CD4-positive, CD25-positive, alpha-beta regulatory T cell (primary cell): ENCODE results near the gene NPAS2. TPM values are rescaled to one million over a fixed set of nuclear protein-coding genes. Genes with fewer than 3 reads are reported as not detected.
A peak's percentile ranks its signal among the peaks of the same experiment; 100 is the strongest.

Experiments used
- ATAC-seq, 2 donors: fragments of 150-1000 bp; cut with Tn5 transposase; one replicate each; pipeline ENCODE4 v1.10.0; 2021; ENCODE audit warnings: low read depth in 2 of 2, moderate number of reproducible peaks in 2 of 2, moderate library complexity in 1 of 2
- DNase-seq, 3 donors: peaks; one replicate each; pipeline versions ENCODE4 v3.0.0 to v3.0.0-alpha.2; 2012 to 2022; ENCODE audit warnings: mixed read lengths in 1 of 3
- H3K27ac ChIP-seq: one replicate; pipeline ENCODE4 v1.7.0; 2013; ENCODE audit warnings: mild to moderate bottlenecking, low read length; ENCODE audit not compliant: insufficient read depth, poor library complexity, severe bottlenecking
- H3K27me3 ChIP-seq: one replicate; pipeline ENCODE4 v1.7.0; 2013; ENCODE audit warnings: low read length; ENCODE audit not compliant: control insufficient read depth, insufficient read depth
- H3K36me3 ChIP-seq: one replicate; pipeline ENCODE4 v1.7.0; 2013; ENCODE audit warnings: mild to moderate bottlenecking, low read length, moderate library complexity; ENCODE audit not compliant: control insufficient read depth, insufficient read depth
- H3K4me1 ChIP-seq: 2 replicates; pipeline ENCODE4 v1.7.0; 2013; ENCODE audit warnings: mild to moderate bottlenecking, low read length; ENCODE audit not compliant: insufficient read depth, control insufficient read depth, poor library complexity, severe bottlenecking
- H3K4me3 ChIP-seq: one replicate; pipeline ENCODE4 v1.7.0; 2013; ENCODE audit warnings: low read depth, mild to moderate bottlenecking, low read length, moderate library complexity
- H3K9me3 ChIP-seq, 2 experiments: 1 replicate in 1 of 2; 2 replicates in 1 of 2; pipeline ENCODE4 v1.7.0; 2013; ENCODE audit warnings: low read length in 2 of 2, mild to moderate bottlenecking in 1 of 2, moderate library complexity in 1 of 2; ENCODE audit not compliant: control insufficient read depth in 2 of 2
- H3K27ac Mint-ChIP-seq, 3 donors: one replicate each; pipeline ENCODE4 v1.8.0; 2020 to 2022; ENCODE audit warnings: mild to moderate bottlenecking in 3 of 3, mixed read lengths in 3 of 3, moderate library complexity in 2 of 3
- H3K27me3 Mint-ChIP-seq: one replicate; pipeline ENCODE4 v1.8.0; 2022; ENCODE audit warnings: mild to moderate bottlenecking, mixed read lengths
- H3K36me3 Mint-ChIP-seq: one replicate; pipeline ENCODE4 v1.8.0; 2020; ENCODE audit warnings: mixed read lengths
- H3K4me1 Mint-ChIP-seq, 4 donors: one replicate each; pipeline ENCODE4 v1.8.0; 2020 to 2022; ENCODE audit warnings: mixed read lengths in 4 of 4, mild to moderate bottlenecking in 1 of 4
- H3K4me3 Mint-ChIP-seq, 4 donors: one replicate each; pipeline ENCODE4 v1.8.0; 2020 to 2022; ENCODE audit warnings: mild to moderate bottlenecking in 4 of 4, mixed read lengths in 4 of 4, moderate library complexity in 3 of 4
- H3K9me3 Mint-ChIP-seq, 7 donors: one replicate each; pipeline ENCODE4 v1.8.0; 2020 to 2022; ENCODE audit warnings: mixed read lengths in 7 of 7, mild to moderate bottlenecking in 3 of 7, moderate library complexity in 2 of 7
- polyA plus RNA-seq, 4 donors: library from polyadenylated mRNA; unstranded; fragments of 300-500 nt; fragmentation: Illumina TruSeq; gene quantifications; one replicate each; pipeline ENCODE4 v1.2.3, GENCODE V29; 2021
- total RNA-seq: library from RNA; stranded (reverse); gene quantifications from one replicate; pipeline ENCODE4 v1.2.3, GENCODE V29; 2022

The NPAS2 gene
- total and polyA plus RNA-seq, 5 donors from 2014 or later = 0.22 to 0.72 (median 0.54) TPM; not detected in 1

DNA sequence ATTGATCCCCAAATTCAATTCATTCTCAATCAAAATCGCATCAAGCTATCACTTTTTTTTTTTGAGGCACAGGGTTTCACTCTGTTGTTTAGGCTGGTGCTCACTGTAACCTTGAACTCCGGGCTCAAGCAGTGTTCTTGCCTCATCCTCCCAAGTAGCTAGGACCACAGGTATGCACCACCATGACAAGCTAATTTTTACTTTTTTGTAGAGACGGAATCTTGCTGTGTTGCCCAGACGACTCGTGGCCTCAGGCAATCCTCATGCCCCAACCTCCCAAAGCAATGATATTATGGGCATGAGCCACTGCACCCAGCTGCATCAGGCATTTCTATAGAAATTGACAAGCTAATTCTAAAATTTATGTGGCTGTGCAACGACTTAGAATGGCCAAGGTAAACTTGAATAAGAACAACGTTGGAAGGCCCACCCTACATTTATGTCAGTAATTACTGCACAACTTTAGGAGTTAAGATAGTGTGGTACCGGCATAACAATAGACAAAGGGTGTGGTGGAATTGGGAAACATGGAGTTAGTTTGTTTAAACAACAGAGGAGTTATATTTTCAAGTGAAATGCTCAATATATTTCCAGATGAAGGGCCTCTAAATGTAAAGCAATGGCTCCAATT is 78.2 kb downstream of the NPAS2 start:
- Histone ChIP-seq H3K36me3 (no peaks in the 10 kb centered on the region), H3K9me3 (no peaks in the 10 kb centered on the region), H3K4me3 (no peak overlapping the region), H3K27me3 (peaks cover 5% of the 10 kb centered on the region), H3K27ac (no peak overlapping the region), H3K4me1 (no peaks in the 10 kb centered on the region)
- Mint-ChIP-seq H3K4me1 (no peaks in the 10 kb centered on the region), H3K9me3 (peaks cover 0 to 5% (median 1%) of the 10 kb centered on the region in 7 donors), H3K36me3 (no peaks in the 10 kb centered on the region), H3K27ac (no peak overlapping the region), H3K27me3 (peaks cover 22% of the 10 kb centered on the region), H3K4me3 (no peak overlapping the region)
- no peak for DNase-seq
- no peak for ATAC-seq

DNA sequence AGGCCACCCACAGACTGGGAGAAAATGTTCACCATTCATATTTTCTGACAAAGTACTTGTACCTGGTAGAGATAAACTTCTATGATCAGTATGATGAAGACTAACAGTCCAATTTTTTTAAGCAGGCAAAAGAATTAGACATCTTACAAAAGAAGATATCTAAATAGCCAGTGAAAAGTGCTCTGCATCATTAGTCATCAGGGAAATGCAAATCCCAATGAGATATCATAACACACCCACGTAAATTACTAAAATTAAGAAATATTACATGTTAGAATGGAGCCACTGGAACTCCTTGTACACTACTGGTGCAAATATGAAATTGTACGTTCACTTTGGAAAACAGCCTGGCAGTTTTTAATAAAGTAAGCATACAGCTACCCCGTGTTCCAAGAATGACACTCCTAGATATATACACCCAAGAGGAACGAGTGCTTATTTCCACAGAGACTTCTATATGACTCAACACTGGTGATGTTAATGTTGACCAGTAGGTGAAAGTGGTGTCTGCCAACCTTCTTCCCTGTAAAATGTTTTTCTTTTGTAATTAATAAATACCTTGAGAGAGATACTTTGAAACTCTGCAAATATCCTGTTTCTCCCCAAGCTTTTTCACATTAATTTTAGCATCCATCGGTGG is 80.3 kb downstream of the NPAS2 start:
- H3K9me3 Mint-ChIP-seq = peaks cover 0 to 5% (median 1%) of the 10 kb centered on the region in 7 donors
- Histone ChIP-seq H3K27me3 (peaks cover 5% of the 10 kb centered on the region), H3K27ac (no peak overlapping the region), H3K9me3 (no peaks in the 10 kb centered on the region), H3K4me1 (no peaks in the 10 kb centered on the region), H3K36me3 (no peaks in the 10 kb centered on the region), H3K4me3 (no peak overlapping the region)
- ATAC-seq (no peak), DNase-seq (no peak)
- no peaks in the 10 kb centered on the region for H3K4me1 Mint-ChIP-seq
- no peaks in the 10 kb centered on the region for H3K36me3 Mint-ChIP-seq
- H3K27me3 Mint-ChIP-seq = peaks cover 22% of the 10 kb centered on the region
- no peak overlapping the region for H3K27ac Mint-ChIP-seq
- H3K4me3 Mint-ChIP-seq = no peak overlapping the region

DNA sequence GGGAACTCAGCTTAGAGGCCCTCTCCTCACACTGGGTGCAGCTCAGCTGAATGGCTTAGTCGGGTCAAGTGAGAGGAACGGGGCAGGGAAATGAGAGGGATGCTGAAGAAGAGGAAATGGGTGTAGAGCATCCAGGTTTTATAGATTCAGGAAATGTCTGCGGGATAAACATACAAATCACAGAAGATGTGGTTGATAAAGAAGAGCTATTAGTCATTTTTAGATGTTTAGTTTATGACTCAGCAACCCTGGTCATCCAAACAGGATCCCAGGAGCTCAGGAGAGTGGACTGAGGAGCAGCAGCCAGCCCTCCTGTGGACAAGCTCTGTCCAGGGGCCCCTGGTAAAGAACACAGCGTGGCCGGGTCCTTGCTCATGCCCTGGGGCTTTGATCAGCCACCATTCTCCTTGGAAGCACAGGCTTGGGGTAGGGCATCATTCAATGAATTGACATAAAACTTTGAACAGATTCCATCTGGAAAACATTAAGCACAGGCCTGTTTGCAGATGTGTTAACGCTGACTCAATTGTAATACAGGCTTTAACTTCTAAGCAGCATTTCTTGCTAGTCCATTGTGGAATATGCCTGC is 83.0 kb downstream of the NPAS2 start:
- no peaks in the 10 kb centered on the region for H3K9me3 ChIP-seq
- H3K4me3 ChIP-seq = no peak overlapping the region
- Mint-ChIP-seq H3K9me3 (peaks cover 0 to 5% (median 0%) of the 10 kb centered on the region in 7 donors), H3K4me1 (peaks cover 0 to 2% (median 0%) of the 10 kb centered on the region in 4 donors), H3K27ac (no peak overlapping the region), H3K27me3 (peaks cover 29% of the 10 kb centered on the region), H3K36me3 (no peaks in the 10 kb centered on the region), H3K4me3 (no peak overlapping the region)
- peaks cover 5% of the 10 kb centered on the region for H3K27me3 ChIP-seq
- H3K36me3 ChIP-seq = no peaks in the 10 kb centered on the region
- no peak overlapping the region for H3K27ac ChIP-seq
- ATAC-seq = no peak
- DNase-seq = no peak
- no peaks in the 10 kb centered on the region for H3K4me1 ChIP-seq

GRCh38 chr2:100903534-100904258 is 83.8 kb downstream of the NPAS2 start:
- H3K4me1 ChIP-seq = no peaks in the 10 kb centered on the region
- H3K27ac ChIP-seq = no peak overlapping the region
- no peaks in the 10 kb centered on the region for H3K36me3 Mint-ChIP-seq
- no peaks in the 10 kb centered on the region for H3K36me3 ChIP-seq
- H3K4me3 ChIP-seq = no peak overlapping the region
- H3K27ac Mint-ChIP-seq = no peak overlapping the region
- H3K9me3 ChIP-seq = no peaks in the 10 kb centered on the region
- DNase-seq (no peak), ATAC-seq (no peak)
- peaks cover 29% of the 10 kb centered on the region for H3K27me3 Mint-ChIP-seq
- H3K4me1 Mint-ChIP-seq = peaks cover 0 to 2% (median 0%) of the 10 kb centered on the region in 4 donors
- H3K9me3 Mint-ChIP-seq = peaks cover 0 to 5% (median 0%) of the 10 kb centered on the region in 7 donors
- peaks cover 5% of the 10 kb centered on the region for H3K27me3 ChIP-seq
- no peak overlapping the region for H3K4me3 Mint-ChIP-seq

GRCh38 chr2:100905132-100905805 is 85.3 kb downstream of the NPAS2 start:
- Mint-ChIP-seq H3K4me3 (no peak overlapping the region), H3K27me3 (peaks cover 29% of the 10 kb centered on the region), H3K27ac (no peak overlapping the region), H3K9me3 (peaks cover 0 to 5% (median 0%) of the 10 kb centered on the region in 7 donors), H3K4me1 (peaks cover 0 to 2% (median 0%) of the 10 kb centered on the region in 4 donors), H3K36me3 (no peaks in the 10 kb centered on the region)
- H3K36me3 ChIP-seq = no peaks in the 10 kb centered on the region
- H3K4me1 ChIP-seq = no peaks in the 10 kb centered on the region
- DNase-seq = no peak
- ATAC-seq = no peak
- H3K27ac ChIP-seq = no peak overlapping the region
- H3K27me3 ChIP-seq = peaks cover 5% of the 10 kb centered on the region
- no peaks in the 10 kb centered on the region for H3K9me3 ChIP-seq
- no peak overlapping the region for H3K4me3 ChIP-seq

- H3K36me3 ChIP-seq = no peaks in the 10 kb centered on the region
- H3K27me3 ChIP-seq = peaks cover 5% of the 10 kb centered on the region
- H3K27ac Mint-ChIP-seq = peak overlapping the region in 1 of 3 donors; percentile 16
- H3K4me3 Mint-ChIP-seq = no peak overlapping the region
- peaks cover 0 to 4% (median 0%) of the 10 kb centered on the region in 7 donors for H3K9me3 Mint-ChIP-seq
- H3K4me1 Mint-ChIP-seq = peaks cover 0 to 2% (median 0%) of the 10 kb centered on the region in 4 donors
- ATAC-seq (no peak), DNase-seq (no peak)
- no peaks in the 10 kb centered on the region for H3K4me1 ChIP-seq
- peaks cover 24% of the 10 kb centered on the region for H3K27me3 Mint-ChIP-seq
- H3K4me3 ChIP-seq = no peak overlapping the region
- no peak overlapping the region for H3K27ac ChIP-seq
- H3K36me3 Mint-ChIP-seq = no peaks in the 10 kb centered on the region
- no peaks in the 10 kb centered on the region for H3K9me3 ChIP-seq
These were observed 86.2 kb downstream of the NPAS2 start for GRCh38 chr2:100906131-100906530.

- Mint-ChIP-seq H3K27ac (peak overlapping the region in 1 of 3 donors; percentile 16), H3K36me3 (no peaks in the 10 kb centered on the region), H3K4me3 (no peak overlapping the region), H3K4me1 (peaks cover 0 to 2% (median 0%) of the 10 kb centered on the region in 4 donors), H3K9me3 (peaks cover 0 to 4% (median 0%) of the 10 kb centered on the region in 7 donors), H3K27me3 (peaks cover 18% of the 10 kb centered on the region)
- H3K27me3 ChIP-seq = peaks cover 5% of the 10 kb centered on the region
- DNase-seq (no peak), ATAC-seq (no peak)
- H3K4me3 ChIP-seq = no peak overlapping the region
- H3K36me3 ChIP-seq = no peaks in the 10 kb centered on the region
- no peaks in the 10 kb centered on the region for H3K9me3 ChIP-seq
- H3K27ac ChIP-seq = no peak overlapping the region
- H3K4me1 ChIP-seq = no peaks in the 10 kb centered on the region
These were observed 86.7 kb downstream of the NPAS2 start for GRCh38 chr2:100906679-100907078.
